ENCODE measurements around the gene PHLDB2.

DNA sequence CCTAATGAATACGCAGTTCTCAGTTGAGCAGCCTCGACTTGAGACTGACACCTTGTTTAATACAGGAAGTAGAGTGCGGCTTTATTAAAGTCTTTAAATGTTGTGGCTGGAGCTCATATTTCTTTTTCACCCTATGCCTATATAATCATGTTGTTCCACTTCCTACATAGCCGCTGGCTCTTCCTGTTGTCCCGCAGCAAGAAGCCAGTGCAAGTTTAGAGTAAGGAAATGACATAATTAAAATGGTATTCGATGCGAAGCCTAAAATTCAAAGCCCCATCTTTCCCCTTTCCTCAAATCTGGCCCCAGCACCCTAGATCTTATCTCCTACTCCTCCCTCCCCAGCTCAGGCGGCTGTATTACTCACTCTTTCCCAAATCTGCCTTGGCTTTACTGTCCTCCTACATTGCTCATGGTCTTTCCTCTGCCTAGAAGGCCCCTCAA is 7.5 kb upstream of the PHLDB2 start:
- TF ChIP-seq, protein P1, sequence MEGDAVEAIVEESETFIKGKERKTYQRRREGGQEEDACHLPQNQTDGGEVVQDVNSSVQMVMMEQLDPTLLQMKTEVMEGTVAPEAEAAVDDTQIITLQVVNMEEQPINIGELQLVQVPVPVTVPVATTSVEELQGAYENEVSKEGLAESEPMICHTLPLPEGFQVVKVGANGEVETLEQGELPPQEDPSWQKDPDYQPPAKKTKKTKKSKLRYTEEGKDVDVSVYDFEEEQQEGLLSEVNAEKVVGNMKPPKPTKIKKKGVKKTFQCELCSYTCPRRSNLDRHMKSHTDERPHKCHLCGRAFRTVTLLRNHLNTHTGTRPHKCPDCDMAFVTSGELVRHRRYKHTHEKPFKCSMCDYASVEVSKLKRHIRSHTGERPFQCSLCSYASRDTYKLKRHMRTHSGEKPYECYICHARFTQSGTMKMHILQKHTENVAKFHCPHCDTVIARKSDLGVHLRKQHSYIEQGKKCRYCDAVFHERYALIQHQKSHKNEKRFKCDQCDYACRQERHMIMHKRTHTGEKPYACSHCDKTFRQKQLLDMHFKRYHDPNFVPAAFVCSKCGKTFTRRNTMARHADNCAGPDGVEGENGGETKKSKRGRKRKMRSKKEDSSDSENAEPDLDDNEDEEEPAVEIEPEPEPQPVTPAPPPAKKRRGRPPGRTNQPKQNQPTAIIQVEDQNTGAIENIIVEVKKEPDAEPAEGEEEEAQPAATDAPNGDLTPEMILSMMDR (IDR thresholded peaks at IDR 0.05) = no peak
- no peak for TF ChIP-seq EP300 (IDR thresholded peaks at IDR 0.05)
